Fibroblast of skin of right biceps (primary cell): ENCODE results near the gene TLX1.

Source experiments
- DNase-seq: peaks from one replicate; pipeline ENCODE4 v3.0.0-alpha.2; 2013

The TLX1 gene

DNA sequence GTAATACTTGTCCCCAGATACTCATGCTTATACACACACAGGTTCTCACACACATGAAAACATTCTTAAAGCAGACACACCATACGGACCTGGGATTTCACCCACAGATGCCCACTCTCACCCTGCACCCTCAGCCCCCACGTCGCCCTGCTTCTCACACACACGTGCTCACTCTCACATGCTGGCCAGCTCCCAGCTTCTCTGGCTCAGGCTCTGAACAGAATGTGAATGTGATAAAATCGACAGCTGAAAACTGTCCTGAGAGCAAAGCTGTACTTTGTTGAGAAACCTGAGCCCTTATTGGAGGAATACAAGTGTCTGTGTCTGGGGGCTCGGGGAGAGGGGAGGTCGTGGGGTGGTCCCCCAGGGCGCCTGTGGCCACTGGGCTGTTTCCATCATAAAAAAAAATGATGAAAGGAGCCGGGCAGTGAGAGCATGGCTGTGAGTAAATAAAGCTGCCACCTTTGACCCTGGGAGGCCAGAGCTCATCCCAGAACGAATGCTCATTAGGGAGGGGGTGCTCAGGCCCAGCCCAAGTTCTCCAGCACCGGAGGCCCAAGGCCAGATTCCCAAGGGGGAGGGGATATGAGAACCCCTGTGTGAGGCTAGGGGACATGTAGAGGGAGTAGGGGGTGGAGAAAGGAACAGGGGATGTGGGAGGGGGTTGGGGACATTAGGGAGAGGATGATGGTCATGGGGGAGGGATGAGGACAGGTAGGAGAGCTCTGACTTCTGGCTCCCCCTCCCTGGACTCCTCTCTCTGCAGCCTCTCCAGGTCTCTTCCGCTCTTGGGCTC, 18.1 kb upstream of the TLX1 start:
- DNase-seq: no peak

- DNase-seq: no peak
Measured at GRCh38 chr10:101113890-101114403, 17.2 kb upstream of the TLX1 start.

DNA sequence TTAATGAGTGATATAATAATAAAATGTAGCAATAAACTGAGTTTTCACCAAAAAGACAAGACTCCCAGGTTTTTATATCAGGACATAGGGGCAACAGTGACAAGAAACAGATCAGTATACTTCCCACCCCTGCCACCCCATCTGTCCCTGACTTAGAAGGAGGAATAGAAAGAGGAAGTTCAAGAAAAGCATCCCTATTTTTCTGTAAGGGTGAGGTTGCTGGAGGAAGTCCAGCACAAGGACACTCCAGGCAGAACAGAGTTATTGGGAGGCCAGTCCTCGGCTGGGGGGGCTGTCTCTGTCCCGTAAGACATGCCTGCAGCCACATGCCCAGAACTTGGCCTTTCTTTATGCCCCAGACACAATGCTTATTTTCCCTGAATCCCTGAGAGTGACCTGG, 16.5 kb upstream of the TLX1 start:
- DNase-seq: no peak

DNA sequence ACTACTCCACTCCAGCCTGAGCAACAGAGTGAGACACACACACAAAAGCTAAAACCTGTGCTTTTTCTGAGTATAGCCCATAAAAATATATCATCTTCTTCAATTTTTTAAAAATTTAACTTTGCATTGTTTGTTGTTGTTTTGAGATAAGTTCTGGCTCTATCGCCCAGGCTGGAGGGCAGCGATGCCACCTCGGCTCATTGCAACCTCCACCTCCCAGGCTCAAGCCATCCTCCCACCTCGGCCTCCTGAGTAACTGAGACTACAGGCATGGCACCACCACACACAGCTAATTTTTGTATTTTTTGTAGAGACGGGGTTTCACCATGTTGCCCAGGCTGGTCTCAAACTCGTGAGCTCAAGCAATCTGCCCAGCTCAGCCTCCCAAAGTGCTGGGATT, 14.3 kb upstream of the TLX1 start:
- DNase-seq: no peak

GRCh38 chr10:101118031-101118430, 13.1 kb upstream of the TLX1 start:
- no peak for DNase-seq

DNA sequence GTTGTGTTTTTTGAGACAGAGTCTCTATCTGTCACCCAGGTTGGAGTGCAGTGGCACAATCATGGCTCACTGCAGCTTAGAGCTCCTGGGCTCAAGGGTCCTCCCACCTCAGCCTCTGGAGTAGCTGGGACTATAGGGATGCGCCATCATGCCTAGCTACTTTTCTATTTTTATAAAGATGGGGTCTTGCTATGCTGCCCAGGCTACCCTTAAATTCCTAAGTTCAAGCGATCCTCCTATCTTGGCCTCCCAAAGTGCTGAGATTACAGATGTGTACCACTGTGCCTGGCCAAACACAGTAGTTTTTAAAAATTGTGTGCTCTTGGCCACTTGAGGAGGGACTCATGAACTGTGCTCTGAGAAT, 10.6 kb upstream of the TLX1 start:
- no peak for DNase-seq

GRCh38 chr10:101120884-101121653, 10.0 kb upstream of the TLX1 start:
- DNase-seq: no peak

DNA sequence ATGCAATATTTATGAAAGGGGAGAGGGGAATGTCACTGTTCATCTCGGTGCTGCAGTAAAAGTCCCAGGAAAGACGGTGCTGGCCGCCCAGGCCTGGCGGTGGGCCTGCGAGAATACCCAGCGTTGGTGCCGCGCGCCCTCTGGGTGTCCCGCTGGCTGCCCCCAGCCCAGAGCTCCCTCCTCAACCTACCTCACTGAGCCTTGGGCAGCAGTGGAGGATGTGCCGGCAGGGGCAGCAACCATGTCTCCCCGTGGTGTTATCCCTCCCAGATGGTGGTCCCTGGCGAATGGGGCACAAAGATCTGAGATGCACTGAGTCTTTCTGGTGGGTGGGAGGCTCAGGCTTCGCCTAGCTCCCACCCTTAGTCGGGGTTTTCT, 9.5 kb upstream of the TLX1 start:
- DNase-seq: no peak

DNA sequence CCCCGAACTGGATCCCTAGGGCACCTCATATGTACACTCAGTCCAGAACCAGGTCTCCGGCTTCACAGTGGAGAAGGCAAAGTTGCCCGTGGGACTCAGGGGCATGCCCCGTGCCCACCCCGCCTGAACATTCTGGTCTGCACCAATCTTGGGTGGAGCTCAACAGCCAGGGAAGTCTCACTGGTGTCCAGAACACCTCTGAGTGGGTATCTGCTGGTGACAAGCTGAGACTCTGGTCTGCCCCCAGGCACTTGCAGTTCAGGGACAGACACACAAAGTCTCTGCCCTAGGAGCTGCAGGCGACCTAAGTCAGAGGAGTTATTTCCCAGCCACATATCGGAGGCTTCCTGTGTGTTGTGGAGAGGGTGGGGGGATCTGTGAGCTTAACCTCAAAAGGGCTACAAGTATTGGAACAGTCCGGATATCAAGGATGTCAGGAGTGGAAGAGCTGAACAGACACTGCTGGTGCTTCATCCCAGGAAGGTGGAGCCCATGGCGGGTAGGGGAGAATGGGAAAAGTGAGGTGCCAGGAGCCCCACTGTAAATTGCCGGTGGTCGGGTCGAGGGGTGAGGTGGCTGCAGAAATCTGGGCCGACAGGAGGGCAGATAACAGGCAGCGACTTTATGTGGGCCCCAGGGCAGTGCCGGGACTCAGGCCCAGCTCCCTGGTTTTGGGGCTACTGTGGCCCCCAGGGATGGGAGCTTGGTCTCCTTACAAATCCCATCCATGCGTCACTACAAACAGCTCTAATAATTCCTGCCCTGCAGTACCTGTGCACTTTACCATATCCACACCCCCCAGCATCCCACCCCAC, 8.6 kb upstream of the TLX1 start:
- DNase-seq: no peak

DNA sequence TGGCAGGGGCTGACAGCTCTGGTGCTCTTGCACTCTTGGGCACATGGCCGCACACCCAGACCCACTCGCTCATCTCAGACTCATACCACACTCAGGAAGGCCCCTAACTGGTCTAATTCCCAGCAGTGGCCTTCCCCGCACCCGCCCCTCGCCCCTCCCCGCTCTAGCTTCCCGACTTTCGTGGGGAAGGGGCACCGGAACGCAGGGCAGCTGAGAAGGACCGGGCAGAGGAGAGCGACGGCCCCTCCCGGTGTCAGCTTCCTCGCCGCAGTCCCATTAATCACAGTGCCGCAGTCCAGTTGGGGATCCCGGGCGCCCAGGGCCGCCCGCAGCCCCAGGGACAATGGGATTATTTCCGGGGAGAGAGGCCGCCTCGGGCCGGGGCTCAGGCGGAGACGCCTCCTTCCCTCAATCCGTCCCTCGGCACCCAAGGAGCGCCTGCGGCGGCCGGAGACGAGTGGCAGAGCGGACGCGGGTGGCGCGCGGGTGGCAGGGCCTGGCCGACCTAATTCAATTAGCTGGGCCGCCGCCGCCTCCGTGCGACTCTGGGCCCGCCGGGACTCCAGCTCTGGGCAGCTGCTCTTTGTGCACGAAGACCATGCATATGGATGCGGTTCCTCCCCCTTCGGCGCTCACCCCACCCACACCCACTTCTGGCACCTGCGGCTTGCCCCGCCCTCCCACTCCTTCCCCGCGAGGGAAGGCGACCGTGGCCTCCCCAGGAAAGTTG, 7.8 kb upstream of the TLX1 start:
- no peak for DNase-seq

DNA sequence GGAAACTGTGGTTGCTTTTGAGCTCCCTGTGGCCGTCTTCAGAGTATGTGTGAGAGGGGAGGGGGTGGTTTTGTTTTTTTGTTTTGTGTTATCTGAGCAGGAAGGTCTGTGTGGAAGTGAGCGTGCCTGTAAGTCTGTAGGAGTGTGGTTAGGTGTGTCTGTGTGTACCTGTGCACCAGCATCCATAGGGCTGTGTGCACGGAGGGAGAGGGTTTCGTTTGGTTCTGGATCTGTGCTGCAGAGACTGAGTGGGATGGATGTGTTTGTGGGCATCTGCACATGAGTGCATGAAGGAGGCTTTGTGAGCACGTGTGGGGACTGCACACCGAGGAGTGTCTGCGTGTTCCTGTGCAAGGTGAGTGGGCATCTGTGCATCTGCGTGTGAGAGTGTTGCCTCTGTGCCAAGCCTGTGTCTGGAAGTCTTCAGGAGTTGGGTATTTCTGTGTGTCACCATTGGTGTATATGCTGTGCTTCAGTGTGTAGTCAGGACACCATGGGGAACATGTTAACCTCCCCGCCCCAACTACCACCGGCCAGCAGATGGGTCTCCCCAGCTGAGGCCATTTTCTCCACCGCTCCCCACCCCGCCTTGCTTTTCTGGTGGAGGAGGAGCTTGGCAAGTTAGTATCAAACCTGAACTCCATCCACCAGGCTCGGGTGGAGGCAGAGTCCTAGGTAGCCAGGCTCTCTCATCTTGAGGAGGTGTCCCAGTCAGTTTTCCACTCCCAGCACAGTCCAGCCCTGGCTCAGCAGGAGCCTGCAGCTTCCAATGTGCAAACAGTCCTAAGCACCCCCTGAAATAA, 7.1 kb upstream of the TLX1 start:
- DNase-seq: no peak

GRCh38 chr10:101124933-101125332, 6.2 kb upstream of the TLX1 start:
- no peak for DNase-seq

DNA sequence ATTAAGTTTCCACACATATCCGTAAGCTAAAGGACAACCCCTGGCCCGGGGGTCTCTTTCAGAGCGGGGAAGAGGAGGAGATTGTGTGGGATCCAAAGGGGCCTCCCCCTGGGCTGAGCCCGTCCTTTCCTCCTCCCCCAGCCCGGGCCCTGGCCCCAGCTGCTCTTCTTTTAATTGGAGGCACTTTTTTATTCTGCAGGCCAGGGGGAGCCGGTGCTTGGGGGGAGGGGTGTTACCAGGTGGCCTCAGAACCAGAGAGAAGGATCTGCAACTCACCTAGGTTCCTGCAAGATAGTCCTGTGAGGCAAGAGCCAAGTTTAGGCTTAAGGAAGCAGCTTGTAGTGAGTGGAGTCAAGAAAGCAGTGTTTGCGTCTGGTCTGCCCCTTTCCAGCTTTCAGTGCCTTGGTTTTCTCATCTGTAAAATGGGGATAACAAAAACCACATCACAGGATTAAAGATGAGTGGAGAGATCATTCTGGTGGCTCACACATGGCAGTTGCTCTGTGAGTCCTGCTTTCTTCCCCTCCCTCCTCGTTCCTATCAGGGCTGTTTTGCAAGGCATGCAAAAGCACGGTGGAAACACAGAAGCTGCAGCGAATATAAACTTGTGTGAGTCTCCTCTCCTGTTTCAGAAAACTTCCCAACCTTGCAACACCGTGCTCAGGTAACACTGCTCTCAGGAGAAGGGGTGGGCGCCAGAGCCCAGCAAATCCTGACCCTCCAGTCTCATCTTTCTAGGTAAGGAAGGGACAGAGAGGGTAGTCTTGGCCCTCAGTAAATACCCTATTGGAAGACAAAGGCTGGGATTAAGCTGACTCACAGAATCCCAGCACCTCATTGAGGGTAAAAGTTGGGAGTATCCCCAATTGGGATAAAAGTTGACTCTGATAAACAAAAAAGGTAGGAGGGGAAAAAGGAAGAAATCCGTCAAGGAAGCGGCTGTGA, 4.1 kb upstream of the TLX1 start:
- no peak for DNase-seq

- DNase-seq: no peak
Measured at GRCh38 chr10:101130141-101130540, 959 bp upstream of the TLX1 start.

- DNase-seq: no peak
Measured at GRCh38 chr10:101131962-101132635, 999 bp downstream of the TLX1 start.

DNA sequence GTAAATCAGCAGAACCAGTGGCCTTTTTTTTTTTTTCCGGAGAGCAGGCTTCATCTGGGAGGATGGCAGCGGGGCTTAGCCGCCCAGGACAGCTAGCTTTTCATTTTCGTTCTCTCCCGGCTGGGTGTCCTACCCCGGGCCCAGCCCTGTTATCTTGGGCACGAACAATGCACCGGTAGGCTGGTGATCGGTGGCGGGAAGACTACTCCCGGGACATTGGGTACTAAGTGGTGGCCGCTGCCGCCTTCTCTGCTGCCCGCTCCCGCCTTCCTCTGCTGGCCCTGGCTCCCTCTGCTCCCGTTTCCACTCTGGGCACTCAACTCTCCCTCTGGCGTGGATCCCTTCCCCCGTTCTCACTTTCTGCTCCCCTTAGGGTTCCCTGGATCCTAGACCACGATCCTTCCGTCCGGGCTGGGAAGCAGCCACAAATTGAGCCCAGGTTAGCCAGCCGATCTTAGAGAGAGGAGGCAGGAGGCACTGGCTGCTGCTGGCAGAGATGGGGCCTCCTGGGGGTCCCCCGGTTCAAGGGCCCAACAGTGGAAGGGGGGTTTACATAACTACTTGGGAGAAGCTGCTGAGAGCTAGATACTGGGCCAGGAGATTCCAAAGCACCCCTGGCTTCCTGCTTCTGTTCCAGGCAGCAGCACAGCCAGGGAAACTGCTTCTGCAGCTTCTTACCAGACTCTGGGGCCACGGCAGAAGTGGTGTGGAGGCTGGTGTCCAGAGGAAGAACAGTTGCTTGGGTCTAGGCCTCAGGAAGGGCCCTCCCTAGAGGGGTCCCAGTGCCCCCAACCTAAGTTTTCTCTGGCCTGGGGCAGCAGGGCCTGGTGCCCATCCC, 1.8 kb downstream of the TLX1 start:
- DNase-seq: no peak

DNA sequence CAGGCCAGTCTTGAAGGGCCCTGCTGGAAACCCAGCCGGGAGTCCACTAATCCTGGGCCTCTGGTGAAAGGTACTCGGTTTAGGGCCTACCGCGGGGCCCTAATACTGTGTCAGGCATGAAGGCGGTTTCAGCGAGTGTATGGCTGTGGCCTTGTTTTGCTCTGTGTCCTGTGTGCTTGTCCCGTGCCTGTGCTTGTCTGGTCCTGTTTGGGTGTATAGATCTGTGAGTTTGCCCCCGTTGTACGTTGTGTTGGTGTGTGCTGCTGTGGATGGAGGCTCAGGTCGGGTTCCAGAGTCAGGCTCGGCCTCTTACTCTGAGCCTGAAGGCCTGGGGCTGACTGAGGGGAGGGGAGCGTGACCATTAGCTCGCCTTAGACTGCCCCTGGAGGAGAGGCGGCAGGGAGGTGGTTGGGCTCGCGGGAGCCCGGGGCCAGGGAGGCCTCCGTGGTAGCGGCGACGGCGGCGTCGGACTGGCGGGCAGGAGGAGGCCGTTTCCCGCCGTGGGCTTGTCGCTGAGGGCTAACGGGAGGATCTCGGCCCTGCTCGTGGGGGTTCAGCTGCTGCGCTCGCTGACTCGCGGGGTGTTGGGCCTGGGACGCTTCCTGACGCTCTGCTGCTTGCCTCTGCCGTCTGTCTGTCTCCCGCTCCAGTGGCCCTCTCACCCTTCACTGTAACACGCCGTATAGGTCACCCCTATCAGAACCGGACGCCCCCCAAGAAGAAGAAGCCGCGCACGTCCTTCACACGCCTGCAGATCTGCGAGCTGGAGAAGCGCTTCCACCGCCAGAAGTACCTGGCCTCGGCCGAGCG, 2.6 kb downstream of the TLX1 start:
- DNase-seq: no peak
